GM12892 (cell line): Measurements from ENCODE around the gene VPS9D1.

Experiments used
- POLR2A ChIP-seq: IDR thresholded peaks from 2 replicates; pipeline ENCODE4 v1.6.1; 2011; ENCODE audit warnings: low read depth, low read length, control low read depth
- POLR2AphosphoS5 ChIP-seq: IDR thresholded peaks from 2 replicates; pipeline ENCODE4 v1.6.1; 2011; ENCODE audit warnings: low read depth, low read length, control low read depth

DNA sequence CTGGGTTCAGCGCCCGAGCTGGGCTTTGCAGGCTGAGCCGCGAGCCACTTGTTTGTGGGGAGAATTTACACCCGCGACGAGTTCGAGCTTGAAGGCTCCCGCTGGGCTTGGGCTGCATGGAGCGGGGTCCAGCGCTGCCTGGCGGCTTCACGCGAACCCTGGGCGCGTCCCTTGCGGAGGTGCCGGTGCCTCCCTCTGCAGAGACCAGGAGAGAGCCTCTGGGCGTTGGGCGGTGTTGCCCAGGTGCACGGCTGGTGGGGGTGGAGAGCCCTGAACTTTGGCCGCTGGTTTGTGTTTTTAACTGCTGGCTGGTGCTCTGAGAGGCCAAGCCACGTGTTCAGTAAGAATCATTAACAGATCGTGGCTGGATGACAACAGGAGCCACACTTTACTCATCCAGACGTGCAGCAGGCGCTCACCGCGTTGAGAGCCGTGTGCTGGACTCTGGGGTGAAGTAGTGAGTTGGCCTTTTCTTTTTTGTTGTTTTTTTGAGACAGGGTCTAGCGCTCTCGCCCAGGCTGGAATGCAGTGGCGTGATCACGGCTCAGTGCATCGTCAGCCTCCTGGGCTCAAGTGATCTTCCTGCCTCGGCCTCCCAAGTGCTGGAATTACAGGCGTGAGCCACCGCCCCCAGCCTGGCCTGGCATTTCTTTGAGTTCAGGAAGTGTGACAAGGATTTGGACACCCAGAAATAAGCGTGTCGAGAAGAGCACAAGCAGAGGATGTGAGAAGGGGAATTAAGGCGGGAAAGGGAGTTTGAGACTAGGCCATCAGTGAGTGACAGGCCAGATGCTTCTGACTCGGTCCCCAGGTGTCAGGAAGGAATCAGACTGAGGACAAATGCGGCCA, 33.4 kb downstream of the VPS9D1 start:
- TF ChIP-seq POLR2A (no peak), POLR2AphosphoS5 (no peak)
